Measurements from ENCODE around the gene ICA1L.
"Not testable (repeated sequence)": the region's sequence is repeated elsewhere in the genome, so short reads cannot be mapped to it uniquely, and the experiment has no call there.

ICA1L gene

GRCh38 chr2:202911512-202912341, 40.2 kb upstream of the ICA1L start, which contains the start of the genes CARF and WDR12:
Gene CARF (plus strand): TSS chr2:202912275. CDS start chr2:202941903, 29,628 bp downstream.
Gene WDR12 (minus strand): TSS chr2:202911673. CDS start chr2:202911476, 197 bp downstream.
- H3K4me1 ChIP-seq (ENCODE audit: insufficient read depth, low read length, severe bottlenecking): peaks cover 39% of the 10 kb centered on the region
- H3K36me3 ChIP-seq (ENCODE audit: insufficient read depth, low read length): peaks cover 13% of the 10 kb centered on the region
- no peaks in the 10 kb centered on the region for H3F3A ChIP-seq (ENCODE audit: insufficient read depth, low read length)
- peak within 1 kb of the TSS; percentile 65 for H2AFZ ChIP-seq (ENCODE audit: low read length)
- peaks cover 41% of the 10 kb centered on the region for H3K79me2 ChIP-seq (ENCODE audit: insufficient read depth, low read length)
- no peaks in the 10 kb centered on the region for H3K9me2 ChIP-seq (ENCODE audit: low read depth, low read length)
- no peaks in the 10 kb centered on the region for H3K9me3 ChIP-seq (ENCODE audit: low read length)
- peak within 1 kb of the TSS; percentile 98 for H3K9ac ChIP-seq (ENCODE audit: low read length)
- TF ChIP-seq CTCF (IDR thresholded peaks at IDR 0.05; ENCODE audit: low read length) (no peak), EZH2 (IDR thresholded peaks at IDR 0.05; ENCODE audit: borderline replicate concordance, low read length) (no peak)
- peak within 1 kb of the TSS; percentile 98 for H3K4me3 ChIP-seq (ENCODE audit: low read depth, low read length, poor library complexity, severe bottlenecking)
- H3K27me3 ChIP-seq (ENCODE audit: insufficient read depth, low read length): no peaks in the 10 kb centered on the region
- H3K4me2 ChIP-seq (ENCODE audit: low read length): peak within 1 kb of the TSS; percentile 95
- no peaks in the 10 kb centered on the region for H4K20me1 ChIP-seq (ENCODE audit: insufficient read depth, low read length)
- H3K27ac ChIP-seq (ENCODE audit: low read depth, low read length, poor library complexity, severe bottlenecking): peak within 1 kb of the TSS; percentile 91

GRCh38 chr2:202911203-202911511, 39.6 kb upstream of the ICA1L start:
- no peak for TF ChIP-seq CTCF (IDR thresholded peaks at IDR 0.05; ENCODE audit: low read length)
- no peak for TF ChIP-seq EZH2 (IDR thresholded peaks at IDR 0.05; ENCODE audit: borderline replicate concordance, low read length)
- Histone ChIP-seq H4K20me1 (ENCODE audit: insufficient read depth, low read length) (no peaks in the 10 kb centered on the region), H3K27me3 (ENCODE audit: insufficient read depth, low read length) (no peaks in the 10 kb centered on the region), H3K4me1 (ENCODE audit: insufficient read depth, low read length, severe bottlenecking) (peaks cover 39% of the 10 kb centered on the region), H3K9me2 (ENCODE audit: low read depth, low read length) (no peaks in the 10 kb centered on the region), H3K4me3 (ENCODE audit: low read depth, low read length, poor library complexity, severe bottlenecking) (peak overlapping the region; percentile 98), H3K79me2 (ENCODE audit: insufficient read depth, low read length) (peaks cover 41% of the 10 kb centered on the region), H3K36me3 (ENCODE audit: insufficient read depth, low read length) (peaks cover 18% of the 10 kb centered on the region), H3F3A (ENCODE audit: insufficient read depth, low read length) (no peaks in the 10 kb centered on the region), H3K4me2 (ENCODE audit: low read length) (peak overlapping the region; percentile 95), H3K9me3 (ENCODE audit: low read length) (no peaks in the 10 kb centered on the region), H2AFZ (ENCODE audit: low read length) (peak overlapping the region; percentile 65), H3K27ac (ENCODE audit: low read depth, low read length, poor library complexity, severe bottlenecking) (peak overlapping the region; percentile 91), H3K9ac (ENCODE audit: low read length) (peak overlapping the region; percentile 98)

GRCh38 chr2:202910698-202911097, 39.1 kb upstream of the ICA1L start:
- H3K4me3 ChIP-seq (ENCODE audit: low read depth, low read length, poor library complexity, severe bottlenecking): peak overlapping the region; percentile 98
- no peak overlapping the region for H2AFZ ChIP-seq (ENCODE audit: low read length)
- H3K27me3 ChIP-seq (ENCODE audit: insufficient read depth, low read length): no peaks in the 10 kb centered on the region
- no peaks in the 10 kb centered on the region for H3K9me2 ChIP-seq (ENCODE audit: low read depth, low read length)
- TF ChIP-seq CTCF (IDR thresholded peaks at IDR 0.05; ENCODE audit: low read length) (no peak), EZH2 (IDR thresholded peaks at IDR 0.05; ENCODE audit: borderline replicate concordance, low read length) (no peak)
- H3K79me2 ChIP-seq (ENCODE audit: insufficient read depth, low read length): peaks cover 41% of the 10 kb centered on the region
- peaks cover 22% of the 10 kb centered on the region for H3K36me3 ChIP-seq (ENCODE audit: insufficient read depth, low read length)
- H3K9me3 ChIP-seq (ENCODE audit: low read length): no peaks in the 10 kb centered on the region
- no peaks in the 10 kb centered on the region for H3F3A ChIP-seq (ENCODE audit: insufficient read depth, low read length)
- peak overlapping the region; percentile 98 for H3K9ac ChIP-seq (ENCODE audit: low read length)
- H3K27ac ChIP-seq (ENCODE audit: low read depth, low read length, poor library complexity, severe bottlenecking): no peak overlapping the region
- no peaks in the 10 kb centered on the region for H4K20me1 ChIP-seq (ENCODE audit: insufficient read depth, low read length)
- H3K4me1 ChIP-seq (ENCODE audit: insufficient read depth, low read length, severe bottlenecking): peaks cover 39% of the 10 kb centered on the region
- peak overlapping the region; percentile 95 for H3K4me2 ChIP-seq (ENCODE audit: low read length)

- not testable (repeated sequence) for H3K27me3 ChIP-seq (ENCODE audit: insufficient read depth, low read length); H4K20me1 ChIP-seq (ENCODE audit: insufficient read depth, low read length); H3K9me2 ChIP-seq (ENCODE audit: low read depth, low read length); H3F3A ChIP-seq (ENCODE audit: insufficient read depth, low read length); H2AFZ ChIP-seq (ENCODE audit: low read length); H3K27ac ChIP-seq (ENCODE audit: low read depth, low read length, poor library complexity, severe bottlenecking); H3K9me3 ChIP-seq (ENCODE audit: low read length)
- H3K4me2 ChIP-seq (ENCODE audit: low read length): peak overlapping the region; percentile 95
- H3K9ac ChIP-seq (ENCODE audit: low read length): peak overlapping the region; percentile 98
- peaks cover 41% of the 10 kb centered on the region for H3K79me2 ChIP-seq (ENCODE audit: insufficient read depth, low read length)
- H3K4me1 ChIP-seq (ENCODE audit: insufficient read depth, low read length, severe bottlenecking): peaks cover 39% of the 10 kb centered on the region
- H3K4me3 ChIP-seq (ENCODE audit: low read depth, low read length, poor library complexity, severe bottlenecking): peak overlapping the region; percentile 98
- peaks cover 27% of the 10 kb centered on the region for H3K36me3 ChIP-seq (ENCODE audit: insufficient read depth, low read length)
Measured at GRCh38 chr2:202910250-202910649, 38.7 kb upstream of the ICA1L start.
